Testis (tissue), 2 donors: ENCODE data around the gene TGFBR3.

Experiments used
- CTCF ChIP-seq, 3 experiments: fragments of 450-650 bp in 2 of 3; fragments of 200-600 bp in 1 of 3; sonication (generic) in 1 of 3; IDR thresholded peaks; one replicate each; pipeline ENCODE4 v1.5.1; 2016 to 2019; ENCODE audit warnings: antibody characterized with exemption in 3 of 3, mild to moderate bottlenecking in 2 of 3, moderate library complexity in 1 of 3
- POLR2A ChIP-seq: fragments of 450-650 bp; IDR thresholded peaks from one replicate; pipeline ENCODE4 v1.6.1; 2017; ENCODE audit warnings: antibody characterized with exemption, mild to moderate bottlenecking, moderate library complexity

GRCh38 chr1:91895832-91896556, 10.0 kb upstream of the TGFBR3 start:
- no peak for TF ChIP-seq CTCF (IDR thresholded peaks at IDR 0.05)
- TF ChIP-seq POLR2A, result no peak
